Nasal cavity respiratory epithelium epithelial cell of viscerocranial mucosa (primary cell): ENCODE results near the gene MPZL3. TPM values are rescaled to one million over a fixed set of nuclear protein-coding genes. Genes with fewer than 3 reads are reported as not detected.

ENCODE experiments used
- total RNA-seq: library from RNA; depleted of rRNA; stranded (reverse); fragments of >200 nt; gene quantifications from 2 replicates; pipeline ENCODE4 v1.2.3, GENCODE V29; 2014

The MPZL3 gene
- 44.3 and 64.3 TPM in 2 replicates for total RNA-seq

GRCh38 chr11:118251858-118252652 lies at the start of gene MPZL3:
Gene MPZL3 (minus strand): TSS chr11:118252365. CDS start chr11:118252294, 71 bp downstream.

GRCh38 chr11:118263695-118264568 lies 11.8 kb upstream of the MPZL3 start, which contains the start of gene MPZL2:
Gene MPZL2 (minus strand): TSS chr11:118264297. CDS start chr11:118264153, 144 bp downstream.

DNA sequence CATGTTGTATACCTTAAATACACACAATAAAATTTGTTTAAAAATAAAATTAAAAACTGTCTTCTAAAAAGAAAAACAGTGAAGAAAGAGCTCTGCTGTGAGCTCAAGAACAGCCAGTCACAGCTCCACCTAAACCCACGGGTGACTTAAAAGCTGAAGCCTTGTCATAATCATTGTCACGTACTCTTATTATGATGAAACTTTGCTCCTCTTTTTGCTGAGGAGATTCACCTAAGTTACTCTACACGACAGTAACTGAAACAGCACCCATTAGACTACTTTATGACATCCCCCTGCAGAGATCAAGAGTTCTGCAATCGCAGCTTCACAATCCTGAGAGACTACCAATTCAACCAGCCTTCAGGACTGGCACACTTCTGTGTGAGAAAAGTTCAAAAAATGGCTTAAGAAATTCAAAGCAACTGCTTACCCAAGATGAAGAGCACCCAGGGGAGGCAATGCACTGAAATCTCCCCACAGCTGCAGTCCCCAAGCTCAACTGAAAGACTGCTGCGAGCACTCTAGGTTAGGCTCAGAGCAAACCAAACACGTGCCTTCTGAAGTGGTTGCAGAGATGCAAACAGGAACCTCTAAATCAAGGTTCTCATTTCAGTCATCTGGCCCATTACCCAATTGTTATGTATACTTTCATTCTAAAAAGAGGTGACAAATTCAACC lies 27.5 kb downstream of the MPZL3 start, which contains the start of gene JAML:
Gene JAML, minus strand, starts transcription at position 501 of the 678 bp plus-strand sequence. CDS start 10,145 bp downstream, outside the sequence.

Other genes starting within 250 kb of the MPZL3 start
- gene TMPRSS4, start 175.3 kb downstream of the MPZL3 start, total RNA-seq, result 14.4 and 229 TPM in 2 replicates
- gene SMIM35, start 165.4 kb downstream of the MPZL3 start, total RNA-seq, result not detected in 2 replicates
- gene SCN4B, start 99.5 kb downstream of the MPZL3 start, total RNA-seq, result 0.68 and 2.6 TPM in 2 replicates
- under 0.01 and 0.57 TPM in 2 replicates for gene SCN2B, start 75.7 kb downstream of the MPZL3 start, total RNA-seq
- not detected in 2 replicates for gene JAML, start 27.4 kb downstream of the MPZL3 start, total RNA-seq
- gene MPZL2, start 11.9 kb upstream of the MPZL3 start, total RNA-seq, result 48.2 and 140 TPM in 2 replicates
- gene CD3E, start 52.4 kb upstream of the MPZL3 start, total RNA-seq, result 0.07 TPM in 1 of 2 replicates, not detected in the other
- gene CD3D, start 90.3 kb upstream of the MPZL3 start, total RNA-seq, result not detected in 2 replicates
- not detected in 2 replicates for gene CD3G, start 92.0 kb upstream of the MPZL3 start, total RNA-seq
- 24.3 and 32.5 TPM in 2 replicates for gene UBE4A, start 107.2 kb upstream of the MPZL3 start, total RNA-seq
- 52.5 and 121 TPM in 2 replicates for gene ATP5MG, start 149.2 kb upstream of the MPZL3 start, total RNA-seq
- 17.1 and 44.8 TPM in 2 replicates for gene KMT2A, start 184.1 kb upstream of the MPZL3 start, total RNA-seq